Activated CD4-positive, alpha-beta T cell treated with anti-CD3 and anti-CD28 coated beads, Interleukin-2, amount 50 U/mL, for 4 hours (primary cell): ENCODE data around the gene MTNR1B.

ENCODE experiments used
- DNase-seq, 2 experiments: peaks; one replicate each; pipeline ENCODE4 v3.0.0-alpha.2; 2020

Gene MTNR1B

DNA sequence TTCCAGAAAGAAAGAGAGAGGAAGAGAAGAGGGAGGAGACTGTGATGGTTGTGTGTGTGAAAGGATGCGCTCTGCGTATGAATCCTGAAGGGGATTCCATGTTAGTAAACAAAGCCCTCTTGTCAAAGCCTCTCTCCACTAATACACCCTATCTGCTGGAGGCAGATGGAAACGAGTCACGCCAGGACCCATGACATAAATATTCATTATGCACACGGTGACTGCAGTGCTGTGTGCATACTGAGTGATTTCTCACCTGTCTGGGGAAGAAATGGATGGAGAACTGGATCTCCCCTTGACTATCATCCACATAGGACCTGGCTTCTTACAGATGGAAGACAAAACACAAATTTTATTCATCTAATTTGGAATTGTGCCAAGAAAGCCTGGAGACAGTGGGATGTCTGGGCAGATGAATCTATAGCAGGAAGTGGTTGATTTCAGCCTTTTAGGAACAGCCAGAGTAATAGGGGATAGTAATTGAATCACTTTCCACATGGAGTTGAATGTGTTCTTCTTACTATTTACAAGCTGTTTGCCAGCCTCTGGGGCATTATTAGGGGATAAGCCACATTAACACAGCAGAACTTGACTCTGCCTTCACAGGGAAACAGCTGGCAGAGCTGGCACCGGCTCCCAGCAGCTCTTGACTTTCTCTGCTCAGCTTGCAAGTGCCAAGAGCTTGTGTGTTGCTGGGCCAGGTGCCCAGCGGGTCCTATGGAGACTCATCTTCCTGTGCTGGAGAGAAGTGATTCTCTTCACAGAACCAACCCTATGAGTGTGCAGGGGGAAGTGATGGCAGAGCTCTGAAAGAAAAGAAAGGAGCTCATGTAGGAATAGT, 9.0 kb downstream of the MTNR1B start:
- no peak for DNase-seq

DNA sequence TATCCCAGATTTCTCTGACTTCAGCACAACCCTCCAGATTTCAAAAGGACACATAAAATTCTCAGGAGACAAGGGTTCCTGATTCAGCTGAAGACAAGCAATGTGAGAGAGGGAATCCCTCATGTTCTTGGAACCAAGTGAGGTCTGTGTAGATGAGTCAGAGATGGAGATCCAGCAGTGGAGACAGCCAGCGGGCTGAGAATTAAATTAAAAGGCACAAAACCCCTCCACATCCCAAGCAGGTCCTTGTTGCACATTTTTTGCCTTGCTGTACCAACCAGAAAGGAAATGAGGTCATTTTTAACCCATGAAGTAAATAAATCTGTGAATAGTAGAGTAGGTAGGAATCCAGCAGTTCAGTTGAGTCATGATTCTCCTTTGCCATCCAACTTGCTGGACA, 9.7 kb downstream of the MTNR1B start:
- DNase-seq, result no peak

DNA sequence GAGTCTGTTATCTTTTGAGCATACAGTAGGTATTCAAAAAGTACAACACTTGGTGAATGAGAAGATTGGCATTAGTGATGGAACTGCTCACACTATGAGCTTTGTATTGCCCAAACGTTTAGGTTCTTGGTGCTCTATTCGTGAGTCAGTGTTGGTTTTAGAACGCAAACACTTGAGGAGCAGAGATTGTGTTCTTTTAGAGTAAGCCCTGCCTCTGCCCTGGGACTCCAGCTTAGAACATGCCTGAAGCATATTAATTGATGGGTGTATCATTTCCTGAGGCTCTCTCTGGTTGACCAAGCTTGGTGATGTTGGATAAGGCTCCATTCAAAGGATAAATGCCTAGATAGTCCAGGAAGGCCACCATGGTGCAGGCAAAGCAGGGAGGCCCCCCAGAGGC, 10.9 kb downstream of the MTNR1B start:
- no peak for DNase-seq

DNA sequence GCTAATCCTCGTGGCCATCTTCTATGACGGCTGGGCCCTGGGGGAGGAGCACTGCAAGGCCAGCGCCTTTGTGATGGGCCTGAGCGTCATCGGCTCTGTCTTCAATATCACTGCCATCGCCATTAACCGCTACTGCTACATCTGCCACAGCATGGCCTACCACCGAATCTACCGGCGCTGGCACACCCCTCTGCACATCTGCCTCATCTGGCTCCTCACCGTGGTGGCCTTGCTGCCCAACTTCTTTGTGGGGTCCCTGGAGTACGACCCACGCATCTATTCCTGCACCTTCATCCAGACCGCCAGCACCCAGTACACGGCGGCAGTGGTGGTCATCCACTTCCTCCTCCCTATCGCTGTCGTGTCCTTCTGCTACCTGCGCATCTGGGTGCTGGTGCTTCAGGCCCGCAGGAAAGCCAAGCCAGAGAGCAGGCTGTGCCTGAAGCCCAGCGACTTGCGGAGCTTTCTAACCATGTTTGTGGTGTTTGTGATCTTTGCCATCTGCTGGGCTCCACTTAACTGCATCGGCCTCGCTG, 12.1 kb downstream of the MTNR1B start:
- no peak for DNase-seq

DNA sequence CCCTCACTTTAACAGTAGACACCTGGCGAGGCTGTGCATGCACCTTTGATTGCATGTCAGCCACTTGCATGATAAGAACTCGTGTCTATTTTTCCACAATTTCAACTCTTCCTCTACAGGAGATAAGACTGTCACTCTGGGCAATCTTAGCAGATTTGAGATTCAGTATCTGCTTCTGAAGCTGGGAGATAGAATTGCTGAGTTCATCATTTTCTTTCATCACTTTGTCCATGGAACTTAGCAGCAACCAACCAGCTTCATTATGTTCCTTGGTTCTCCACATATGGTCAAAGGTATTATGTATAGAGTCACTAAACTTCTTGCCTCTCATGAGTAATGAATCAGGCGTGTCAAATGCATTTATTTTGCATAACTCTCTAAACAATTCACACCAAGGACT, 17.1 kb downstream of the MTNR1B start:
- DNase-seq, result no peak

DNA sequence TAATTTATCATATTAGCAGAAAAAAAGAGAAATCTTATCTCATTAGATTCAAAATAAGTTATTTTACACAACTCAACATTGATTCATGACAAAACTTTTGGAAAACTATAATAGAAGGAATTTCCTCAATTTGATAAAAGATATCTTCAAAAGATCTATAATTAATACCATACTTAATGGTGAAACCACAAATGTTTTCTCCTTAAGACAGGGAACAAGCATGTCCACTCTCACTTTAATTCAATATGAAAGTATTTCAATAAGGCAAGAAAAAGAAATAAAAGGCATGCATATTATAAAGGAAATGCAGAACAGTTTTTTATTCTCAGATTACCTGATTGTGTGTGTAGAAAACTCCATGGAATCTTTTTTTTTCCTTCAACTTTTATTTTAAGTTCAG, 23.6 kb downstream of the MTNR1B start:
- DNase-seq, result no peak

DNA sequence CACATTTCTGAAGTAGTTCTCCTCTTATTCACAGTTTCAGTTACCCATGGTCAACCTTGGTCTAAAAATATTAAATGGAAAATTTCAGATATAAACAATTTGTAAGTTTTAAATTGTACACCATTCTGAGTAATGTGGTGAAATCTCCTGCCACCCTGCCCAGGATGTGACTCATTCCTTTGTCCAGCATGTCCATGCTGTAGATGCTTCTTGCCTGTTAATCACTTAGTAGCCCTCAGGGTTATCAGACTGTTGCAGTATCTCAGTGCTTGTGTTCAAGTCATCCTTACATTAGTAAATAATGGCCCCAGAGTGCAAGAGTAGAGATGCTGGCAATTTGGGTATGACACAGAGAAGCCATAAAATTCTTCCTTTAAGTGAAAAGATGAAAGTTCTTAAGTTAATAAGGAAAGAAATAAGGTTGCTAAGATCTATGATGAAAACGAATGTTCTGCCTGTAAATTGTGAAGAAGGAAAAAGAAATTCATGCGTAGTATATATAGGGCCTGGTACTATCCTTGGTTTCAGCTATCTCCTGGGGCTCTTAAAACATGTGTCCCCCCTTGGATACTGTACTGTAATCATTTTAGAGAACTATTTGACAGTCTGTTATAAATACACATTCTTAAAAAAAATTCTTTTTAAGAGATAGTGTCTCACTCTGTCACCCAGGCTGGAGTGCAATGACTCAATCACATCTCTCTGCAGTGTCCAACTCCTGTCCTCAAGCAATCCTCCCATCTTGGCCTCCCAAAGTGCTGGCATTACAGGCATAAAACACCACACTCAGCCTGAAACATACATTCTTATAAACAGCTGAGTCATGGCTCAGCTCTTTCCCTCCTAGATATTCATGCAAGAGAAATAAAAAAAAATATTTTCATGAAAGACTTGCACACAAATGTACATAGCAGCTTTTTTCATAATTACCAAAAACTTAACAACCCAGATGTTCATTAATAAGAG, 31.3 kb downstream of the MTNR1B start:
- DNase-seq, result no peak

DNA sequence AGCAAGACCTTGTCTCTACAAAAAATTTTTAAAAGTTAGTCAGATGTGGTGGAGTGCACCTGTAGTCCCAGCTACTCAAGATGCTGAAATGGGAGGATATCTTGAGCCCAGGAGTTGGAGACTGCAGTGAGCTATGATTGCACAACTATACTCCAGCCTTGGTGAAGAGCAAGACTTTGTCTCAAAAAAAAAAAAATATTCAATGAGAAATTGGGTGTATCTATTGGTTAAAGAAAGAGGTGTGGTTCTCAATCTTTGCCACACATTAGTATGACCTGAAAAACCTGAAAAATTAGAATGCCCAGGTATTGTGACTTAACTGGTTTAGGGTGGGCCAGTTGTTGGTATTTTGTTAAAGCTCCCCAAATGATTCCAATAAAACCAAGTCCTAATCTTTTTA, 32.4 kb downstream of the MTNR1B start:
- no peak for DNase-seq

DNA sequence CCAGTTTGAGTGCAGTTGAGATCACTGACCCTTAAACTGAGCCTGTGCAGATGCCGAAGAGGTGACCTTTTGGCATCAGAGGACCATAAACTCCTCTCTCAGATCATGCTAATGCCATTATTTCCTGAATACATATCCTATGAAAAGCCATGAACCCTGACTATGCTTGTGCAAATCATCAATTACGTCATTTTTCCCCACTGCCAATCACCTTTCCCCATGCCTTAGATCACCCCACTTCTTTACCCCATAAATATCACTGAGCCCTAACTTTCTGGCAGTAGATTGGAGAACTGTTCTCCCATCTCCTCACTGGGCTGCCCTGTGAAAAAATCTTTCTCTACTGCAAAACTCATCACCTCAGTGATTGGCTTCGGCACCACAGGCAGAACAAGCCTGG, 32.9 kb downstream of the MTNR1B start:
- no peak for DNase-seq

DNA sequence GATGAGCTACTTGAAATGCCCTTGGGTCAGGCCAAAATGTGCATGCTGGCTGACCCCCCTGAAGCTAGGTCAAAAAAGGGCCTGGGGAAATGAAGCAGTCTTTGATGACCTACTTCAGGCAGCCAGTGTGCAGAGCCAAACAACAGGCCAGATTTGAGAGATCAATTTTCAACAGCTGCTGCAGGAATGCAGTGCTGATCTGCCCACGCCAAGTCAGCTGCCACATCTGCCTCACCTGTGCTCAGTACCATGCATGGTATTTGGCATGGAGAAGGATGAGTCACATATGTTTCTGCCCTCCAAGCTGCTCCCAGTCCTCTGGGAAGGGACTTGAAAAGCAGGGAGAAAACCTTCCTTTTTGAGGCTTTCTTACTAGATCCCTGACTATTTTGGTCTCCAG, 35.8 kb downstream of the MTNR1B start:
- no peak for DNase-seq

DNA sequence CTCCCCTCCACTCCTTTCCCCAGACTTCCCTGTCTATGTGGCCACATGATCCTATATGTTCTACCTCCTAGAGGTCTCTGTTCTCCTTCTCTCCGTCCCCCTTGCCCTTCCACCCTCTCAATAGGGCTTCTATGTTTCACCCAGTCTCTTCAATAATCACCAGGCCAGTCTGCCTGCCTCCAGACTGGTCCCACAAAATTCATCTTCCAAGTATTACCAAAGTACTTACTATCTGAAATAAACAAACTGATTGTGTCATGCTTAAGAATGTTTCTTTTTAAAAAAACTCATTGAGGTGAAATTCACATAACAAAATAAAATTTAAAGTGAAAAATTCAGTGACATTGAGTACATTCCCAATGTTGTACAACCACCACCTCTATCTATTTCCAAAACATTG, 44.2 kb downstream of the MTNR1B start:
- no peak for DNase-seq

DNA sequence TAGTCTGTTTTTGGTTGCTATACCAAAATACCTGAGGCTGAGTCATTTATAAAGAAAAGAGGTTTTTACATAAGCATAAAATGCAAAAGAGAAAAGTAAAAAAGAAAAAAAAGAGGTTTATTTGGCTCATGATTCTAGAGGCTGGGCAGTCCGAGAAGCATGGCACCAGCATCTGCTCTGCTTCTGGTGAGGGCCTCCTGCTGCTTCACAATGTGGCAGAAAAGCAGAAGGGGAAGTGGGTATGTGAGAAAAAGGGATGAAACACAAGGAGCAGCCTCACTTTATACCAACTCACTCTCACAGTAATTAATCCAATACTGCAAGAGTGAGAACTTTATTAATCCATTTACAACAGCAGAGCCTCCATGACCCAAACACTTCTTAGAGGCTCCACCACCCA, 47.1 kb downstream of the MTNR1B start:
- DNase-seq, result no peak

DNA sequence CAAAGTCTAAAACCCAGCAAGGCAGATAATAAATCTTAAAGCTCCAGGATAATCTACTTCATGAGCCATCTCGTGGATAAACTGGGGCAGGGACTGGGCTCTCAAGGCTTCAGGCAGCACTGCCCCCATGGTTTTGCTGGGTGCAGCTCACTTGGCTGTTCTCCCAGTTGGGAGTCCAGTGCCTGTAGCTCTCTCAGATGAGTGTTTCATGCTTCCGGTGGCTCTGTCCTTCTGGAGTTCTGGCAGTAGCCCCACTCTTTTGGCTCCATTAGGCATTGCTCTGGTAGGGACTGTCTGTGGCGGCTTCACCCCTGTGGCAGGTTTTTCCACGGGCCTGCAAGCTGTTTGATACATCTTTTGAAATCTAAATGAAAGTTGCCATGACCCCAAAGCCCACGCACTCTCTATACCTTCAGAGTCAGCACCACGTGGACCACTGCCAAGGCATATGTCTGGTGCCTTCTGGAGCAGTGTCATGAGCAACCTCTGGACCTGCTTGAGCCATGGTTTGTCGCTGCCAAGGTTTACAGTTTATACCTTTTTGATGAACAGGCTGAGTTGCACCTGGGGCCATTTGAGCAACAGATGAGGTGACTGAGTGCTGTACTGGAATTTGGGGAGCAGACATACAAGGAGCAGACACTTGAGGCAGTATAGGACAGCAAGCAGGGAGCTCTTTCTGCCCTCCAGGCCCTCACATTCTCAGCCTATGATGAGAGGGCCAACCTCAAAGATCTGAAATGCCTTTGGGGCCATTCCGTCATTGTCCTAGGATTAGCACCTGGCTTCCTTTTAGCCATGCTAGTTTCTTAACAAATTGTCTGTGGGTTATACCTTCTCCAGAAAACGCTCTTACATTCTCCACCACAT, 48.6 kb downstream of the MTNR1B start:
- DNase-seq, result no peak

DNA sequence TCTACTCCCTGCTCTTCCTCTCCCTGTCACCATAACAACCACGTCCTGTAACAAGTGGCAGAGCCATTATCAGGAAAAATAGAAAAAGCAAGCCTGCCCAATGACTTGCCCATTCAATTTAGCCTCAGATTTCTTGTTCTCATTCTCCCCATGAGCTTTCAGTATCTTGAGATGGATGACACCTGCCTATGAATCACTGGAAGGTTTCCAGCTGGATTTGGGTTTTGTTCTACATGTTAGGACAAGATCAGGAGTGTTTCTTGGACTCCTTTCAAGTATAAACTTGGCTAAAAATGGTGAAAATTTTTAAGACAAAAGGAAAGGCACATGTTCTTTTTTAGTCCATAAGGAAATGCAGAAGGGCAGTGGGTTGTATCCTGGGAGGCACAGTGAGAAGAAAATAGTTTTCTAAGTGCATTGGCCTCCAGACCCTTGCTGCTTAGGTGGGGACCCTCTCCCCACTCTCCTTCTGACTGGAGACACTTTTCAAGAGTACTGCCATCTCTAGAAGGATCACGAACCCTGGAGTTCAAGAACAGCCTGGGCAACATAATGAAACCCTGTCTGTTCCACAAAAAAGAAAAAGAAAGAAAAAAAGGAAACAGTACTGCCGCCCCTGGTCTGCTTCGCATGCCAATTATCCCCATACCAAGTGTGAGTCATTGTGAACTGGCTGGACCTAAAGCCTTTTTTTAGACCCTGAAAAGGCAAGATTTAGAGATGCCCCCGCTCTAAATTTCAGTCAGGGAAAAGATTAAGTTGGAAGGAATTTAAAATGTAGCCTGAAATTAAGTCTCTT, 51.0 kb downstream of the MTNR1B start:
- DNase-seq, result no peak

DNA sequence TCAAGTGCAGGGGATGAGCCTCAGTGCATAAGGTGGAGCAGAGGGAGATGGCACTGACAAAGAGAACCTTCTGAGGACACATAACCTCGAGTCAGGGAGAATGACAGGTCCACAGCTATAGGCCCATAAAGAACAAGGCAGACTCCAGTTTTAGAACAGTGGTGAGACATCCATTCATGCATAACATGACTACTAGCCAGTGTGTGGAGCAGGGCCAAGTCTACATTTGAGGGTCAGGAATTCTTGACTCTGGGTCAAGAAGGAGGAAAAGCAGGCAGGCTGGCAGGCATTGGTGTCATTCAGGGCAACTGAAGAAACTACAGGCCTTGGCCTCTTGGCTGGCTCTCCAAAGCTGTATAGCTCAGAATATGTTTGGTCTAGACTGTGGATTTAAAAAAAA, 54.9 kb downstream of the MTNR1B start:
- DNase-seq, result no peak

DNA sequence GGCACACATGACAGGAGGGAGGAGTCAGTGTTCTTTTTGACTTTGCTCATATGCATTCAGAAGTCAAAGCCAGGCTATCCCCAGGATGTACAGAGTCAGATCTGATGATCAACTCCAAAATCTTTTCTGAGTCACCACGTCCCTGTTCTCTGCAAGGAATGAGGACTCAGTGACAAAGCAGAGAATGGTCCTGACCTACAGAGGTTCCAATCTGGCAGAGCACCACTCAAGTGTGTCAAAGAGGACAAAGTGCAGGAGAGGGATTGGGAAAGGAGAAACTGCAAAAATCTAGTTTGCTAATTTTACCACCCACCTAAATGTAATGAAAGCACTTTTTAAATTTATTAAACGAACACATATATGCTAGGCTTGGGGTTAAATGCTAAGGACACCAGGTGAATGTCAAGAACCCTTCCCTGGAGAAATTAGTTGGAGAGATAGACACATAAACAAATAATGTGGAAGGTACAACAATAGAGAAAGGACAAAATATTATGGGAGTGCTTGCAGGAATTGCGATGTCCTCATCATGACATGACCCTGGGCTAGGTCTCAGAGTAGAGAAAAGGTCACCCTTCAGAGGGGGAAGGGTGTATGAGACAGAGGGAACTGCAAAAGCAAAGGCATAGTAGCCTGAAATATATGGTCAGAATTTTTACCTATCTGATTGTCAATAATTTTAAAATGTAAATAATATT, 56.3 kb downstream of the MTNR1B start:
- no peak for DNase-seq

DNA sequence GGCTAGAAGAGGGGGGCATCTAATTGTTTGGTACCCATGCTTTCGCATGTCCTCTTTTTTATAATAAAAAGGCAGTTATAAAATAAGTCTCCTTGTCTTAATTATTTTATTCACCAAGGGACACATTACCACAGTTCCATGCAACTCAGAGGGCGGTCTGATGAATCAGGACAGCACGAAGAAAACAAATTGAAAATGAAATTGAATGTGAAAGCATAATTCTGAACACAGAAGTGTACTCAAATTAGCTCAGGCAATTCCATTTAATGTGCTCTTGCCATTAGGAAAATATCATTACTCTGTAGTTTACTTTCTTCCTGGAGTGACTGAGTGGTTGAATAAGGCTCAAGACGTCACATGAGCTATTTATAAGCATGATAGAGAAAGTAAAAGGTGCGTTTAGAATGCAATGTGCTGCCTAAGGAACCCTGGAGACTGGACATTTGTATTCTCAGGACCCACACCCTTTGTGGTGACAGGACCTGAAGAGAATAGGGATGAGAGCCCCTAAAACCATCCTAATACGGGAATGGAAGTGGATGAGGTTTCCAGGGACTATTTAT, 59.6 kb downstream of the MTNR1B start:
- no peak for DNase-seq

DNA sequence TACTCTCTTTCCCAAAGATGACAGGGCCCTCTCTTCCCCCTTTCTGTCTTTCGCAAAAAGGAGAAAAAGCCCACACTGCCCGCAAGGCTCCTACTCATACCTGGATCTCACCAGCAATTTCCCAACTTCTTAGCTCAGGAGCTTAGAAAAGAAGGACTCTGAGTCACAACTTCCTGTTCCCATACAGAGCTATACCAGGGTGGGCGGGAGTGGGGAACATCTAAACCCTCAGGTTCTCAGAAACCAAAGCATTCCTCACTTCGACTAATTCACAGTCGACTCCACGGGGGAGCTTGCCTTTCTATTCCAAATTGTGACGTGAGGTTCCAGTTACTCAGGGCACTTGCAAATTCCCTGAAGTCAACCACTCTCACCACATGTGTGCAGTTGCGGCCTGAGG, 61.9 kb downstream of the MTNR1B start:
- no peak for DNase-seq
